Panc1 (cell line): Measurements from ENCODE around the gene PACSIN1.

Source experiments
- POLR2AphosphoS5 ChIP-seq: IDR thresholded peaks from 2 replicates; pipeline ENCODE4 v1.6.1; 2012; ENCODE audit warnings: mild to moderate bottlenecking, low read depth, low read length, moderate library complexity
- TF ChIP-seq, protein P1 (sequence below): fragments of 450-650 bp; IDR thresholded peaks from 2 replicates; pipeline ENCODE4 v1.5.1; 2017; ENCODE audit warnings: mild to moderate bottlenecking
- TF ChIP-seq, protein P2 (sequence below), 2 experiments: IDR thresholded peaks; 2 replicates each; pipeline ENCODE4 v1.6.1; 2011 to 2012; ENCODE audit warnings: low read depth in 2 of 2, control low read depth in 1 of 2, low read length in 1 of 2, mild to moderate bottlenecking in 1 of 2, moderate library complexity in 1 of 2; ENCODE audit not compliant: insufficient read depth in 1 of 2

GRCh38 chr6:34562861-34563512 is 97.1 kb downstream of the PACSIN1 start:
- TF ChIP-seq, protein P1, sequence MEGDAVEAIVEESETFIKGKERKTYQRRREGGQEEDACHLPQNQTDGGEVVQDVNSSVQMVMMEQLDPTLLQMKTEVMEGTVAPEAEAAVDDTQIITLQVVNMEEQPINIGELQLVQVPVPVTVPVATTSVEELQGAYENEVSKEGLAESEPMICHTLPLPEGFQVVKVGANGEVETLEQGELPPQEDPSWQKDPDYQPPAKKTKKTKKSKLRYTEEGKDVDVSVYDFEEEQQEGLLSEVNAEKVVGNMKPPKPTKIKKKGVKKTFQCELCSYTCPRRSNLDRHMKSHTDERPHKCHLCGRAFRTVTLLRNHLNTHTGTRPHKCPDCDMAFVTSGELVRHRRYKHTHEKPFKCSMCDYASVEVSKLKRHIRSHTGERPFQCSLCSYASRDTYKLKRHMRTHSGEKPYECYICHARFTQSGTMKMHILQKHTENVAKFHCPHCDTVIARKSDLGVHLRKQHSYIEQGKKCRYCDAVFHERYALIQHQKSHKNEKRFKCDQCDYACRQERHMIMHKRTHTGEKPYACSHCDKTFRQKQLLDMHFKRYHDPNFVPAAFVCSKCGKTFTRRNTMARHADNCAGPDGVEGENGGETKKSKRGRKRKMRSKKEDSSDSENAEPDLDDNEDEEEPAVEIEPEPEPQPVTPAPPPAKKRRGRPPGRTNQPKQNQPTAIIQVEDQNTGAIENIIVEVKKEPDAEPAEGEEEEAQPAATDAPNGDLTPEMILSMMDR, result no peak
- TF ChIP-seq POLR2AphosphoS5, result no peak
- TF ChIP-seq, protein P2, sequence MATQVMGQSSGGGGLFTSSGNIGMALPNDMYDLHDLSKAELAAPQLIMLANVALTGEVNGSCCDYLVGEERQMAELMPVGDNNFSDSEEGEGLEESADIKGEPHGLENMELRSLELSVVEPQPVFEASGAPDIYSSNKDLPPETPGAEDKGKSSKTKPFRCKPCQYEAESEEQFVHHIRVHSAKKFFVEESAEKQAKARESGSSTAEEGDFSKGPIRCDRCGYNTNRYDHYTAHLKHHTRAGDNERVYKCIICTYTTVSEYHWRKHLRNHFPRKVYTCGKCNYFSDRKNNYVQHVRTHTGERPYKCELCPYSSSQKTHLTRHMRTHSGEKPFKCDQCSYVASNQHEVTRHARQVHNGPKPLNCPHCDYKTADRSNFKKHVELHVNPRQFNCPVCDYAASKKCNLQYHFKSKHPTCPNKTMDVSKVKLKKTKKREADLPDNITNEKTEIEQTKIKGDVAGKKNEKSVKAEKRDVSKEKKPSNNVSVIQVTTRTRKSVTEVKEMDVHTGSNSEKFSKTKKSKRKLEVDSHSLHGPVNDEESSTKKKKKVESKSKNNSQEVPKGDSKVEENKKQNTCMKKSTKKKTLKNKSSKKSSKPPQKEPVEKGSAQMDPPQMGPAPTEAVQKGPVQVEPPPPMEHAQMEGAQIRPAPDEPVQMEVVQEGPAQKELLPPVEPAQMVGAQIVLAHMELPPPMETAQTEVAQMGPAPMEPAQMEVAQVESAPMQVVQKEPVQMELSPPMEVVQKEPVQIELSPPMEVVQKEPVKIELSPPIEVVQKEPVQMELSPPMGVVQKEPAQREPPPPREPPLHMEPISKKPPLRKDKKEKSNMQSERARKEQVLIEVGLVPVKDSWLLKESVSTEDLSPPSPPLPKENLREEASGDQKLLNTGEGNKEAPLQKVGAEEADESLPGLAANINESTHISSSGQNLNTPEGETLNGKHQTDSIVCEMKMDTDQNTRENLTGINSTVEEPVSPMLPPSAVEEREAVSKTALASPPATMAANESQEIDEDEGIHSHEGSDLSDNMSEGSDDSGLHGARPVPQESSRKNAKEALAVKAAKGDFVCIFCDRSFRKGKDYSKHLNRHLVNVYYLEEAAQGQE (IDR thresholded peaks at IDR 0.05; ENCODE audit: insufficient read depth in 1 of 2, low read depth in 2 of 2, low read length in 1 of 2), result no peak
